OCI-LY7 (cell line): ENCODE results near the gene ZNF3. TPM values are rescaled to one million over a fixed set of nuclear protein-coding genes. Genes with fewer than 3 reads are reported as not detected.

Experiments
- BruUV-seq: library from RNA; stranded (reverse); fragments of 400-500 nt; replicated peaks from 2 replicates; lab custom pipeline; 2021; lab: Mats Ljungman, UMichigan
- CTCF ChIA-PET: fragments of 300-600 bp; sonication (Branson Sonifier 250); formaldehyde crosslinking; loops from one replicate; lab custom pipeline; 2022; ENCODE audit warnings: antibody characterized with exemption; ENCODE audit not compliant: unreplicated experiment; lab: Charles Lee
- POLR2A ChIA-PET: fragments of 300-600 bp; sonication (Branson Sonifier 250); formaldehyde crosslinking; loops from one replicate; lab custom pipeline; 2022; ENCODE audit warnings: antibody characterized with exemption; lab: Charles Lee
- DNase-seq: peaks from one replicate; pipeline ENCODE4 v3.0.0-alpha.2; 2015; ENCODE audit warnings: low spot score
- H2AFZ ChIP-seq: fragments of 200-600 bp; sonication (generic), shearing (Covaris generic); 2 replicates; pipeline ENCODE4 v1.6.1; 2014; ENCODE audit warnings: mild to moderate bottlenecking, antibody characterized with exemption, low read length, moderate library complexity
- H3K27ac ChIP-seq: fragments of 200-600 bp; sonication (generic); 2 replicates; pipeline ENCODE4 v1.5.1; 2014; ENCODE audit warnings: mixed run types, low read depth, mild to moderate bottlenecking, moderate library complexity, low read length, inconsistent platforms; ENCODE audit not compliant: poor library complexity, severe bottlenecking
- H3K36me3 ChIP-seq: fragments of 200-600 bp; sonication (generic); 2 replicates; pipeline ENCODE4 v1.6.1; 2014; ENCODE audit warnings: mild to moderate bottlenecking, antibody characterized with exemption, low read length, moderate library complexity, mixed read lengths; ENCODE audit not compliant: insufficient read depth
- H3K4me1 ChIP-seq: fragments of 200-600 bp; sonication (generic); 2 replicates; pipeline ENCODE4 v1.5.1; 2014; ENCODE audit warnings: mild to moderate bottlenecking, low read length; ENCODE audit not compliant: insufficient read depth, poor library complexity, severe bottlenecking
- H3K4me2 ChIP-seq: fragments of 200-600 bp; sonication (generic); 2 replicates; pipeline ENCODE4 v1.6.1; 2014; ENCODE audit warnings: mild to moderate bottlenecking, low read length
- H3K4me3 ChIP-seq: fragments of 200-600 bp; sonication (generic); 2 replicates; pipeline ENCODE4 v1.5.1; 2014; ENCODE audit warnings: mild to moderate bottlenecking, low read depth, low read length; ENCODE audit not compliant: poor library complexity, severe bottlenecking
- H3K79me2 ChIP-seq: fragments of 200-600 bp; sonication (generic); 2 replicates; pipeline ENCODE4 v1.6.1; 2016; ENCODE audit warnings: low read depth, mild to moderate bottlenecking, low read length, moderate library complexity, mixed read lengths; ENCODE audit not compliant: insufficient read depth
- H3K9me2 ChIP-seq: fragments of 200-600 bp; sonication (generic); 2 replicates; pipeline ENCODE4 v1.6.1; 2016; ENCODE audit warnings: mild to moderate bottlenecking, low read length, mixed read lengths; ENCODE audit not compliant: insufficient read depth
- H3K9me3 ChIP-seq: fragments of 200-600 bp; sonication (generic); 2 replicates; pipeline ENCODE4 v1.6.1; 2014; ENCODE audit warnings: mild to moderate bottlenecking, mixed run types, low read length, mixed read lengths
- H4K20me1 ChIP-seq: fragments of 200-600 bp; sonication (generic); 2 replicates; pipeline ENCODE4 v1.6.1; 2014; ENCODE audit warnings: mild to moderate bottlenecking, antibody characterized with exemption, low read length, moderate library complexity, mixed read lengths; ENCODE audit not compliant: insufficient read depth
- EZH2phosphoT487 ChIP-seq: fragments of 200-600 bp; sonication (generic); IDR thresholded peaks from 2 replicates; pipeline ENCODE4 v1.6.1; 2018; ENCODE audit warnings: low read depth, borderline replicate concordance, mild to moderate bottlenecking, mixed run types, antibody characterized with exemption, low read length, moderate library complexity, mixed read lengths
- intact Hi-C: fragments of 100-400 bp; cut with micrococcal nuclease; formaldehyde crosslinking; loops from one replicate; pipeline ENCODE4 v1.10.0; 2022; ENCODE audit not compliant: unreplicated experiment
- total RNA-seq, 2 experiments: library from RNA; depleted of rRNA in 1 of 2; stranded (reverse); fragments of >200 nt in 1 of 2; shearing (Covaris generic) in 1 of 2; gene quantifications; 2 replicates each; pipeline ENCODE4 v1.2.3, GENCODE V29; 2014 to 2022
- TF ChIP-seq, protein P1 (sequence below): fragments of 200-600 bp; sonication (generic); conservative IDR thresholded peaks from 2 replicates; pipeline ENCODE4 v1.5.1; 2014; ENCODE audit warnings: mild to moderate bottlenecking, antibody characterized with exemption, low read length, moderate library complexity, mixed read lengths

The ZNF3 gene
- total RNA-seq, 2 experiments from 2014 or later = 19.8 to 23.7 TPM

GRCh38 chr7:100093498-100093897, 12.0 kb upstream of the ZNF3 start:
- no TSS peak for BruUV-seq
- Histone ChIP-seq H3K4me3 (no peak overlapping the region), H2AFZ (no peak overlapping the region), H3K4me1 (peaks cover 16% of the 10 kb centered on the region), H3K79me2 (peaks cover 21% of the 10 kb centered on the region), H3K9me3 (no peaks in the 10 kb centered on the region), H3K9me2 (no peaks in the 10 kb centered on the region), H3K27ac (no peak overlapping the region), H4K20me1 (peaks cover 19% of the 10 kb centered on the region), H3K4me2 (no peak overlapping the region), H3K36me3 (peaks cover 83% of the 10 kb centered on the region)
- intact Hi-C loops = no loop called here
- CTCF ChIA-PET = no interaction called here
- TF ChIP-seq EZH2phosphoT487 = no peak
- TF ChIP-seq, protein P1, sequence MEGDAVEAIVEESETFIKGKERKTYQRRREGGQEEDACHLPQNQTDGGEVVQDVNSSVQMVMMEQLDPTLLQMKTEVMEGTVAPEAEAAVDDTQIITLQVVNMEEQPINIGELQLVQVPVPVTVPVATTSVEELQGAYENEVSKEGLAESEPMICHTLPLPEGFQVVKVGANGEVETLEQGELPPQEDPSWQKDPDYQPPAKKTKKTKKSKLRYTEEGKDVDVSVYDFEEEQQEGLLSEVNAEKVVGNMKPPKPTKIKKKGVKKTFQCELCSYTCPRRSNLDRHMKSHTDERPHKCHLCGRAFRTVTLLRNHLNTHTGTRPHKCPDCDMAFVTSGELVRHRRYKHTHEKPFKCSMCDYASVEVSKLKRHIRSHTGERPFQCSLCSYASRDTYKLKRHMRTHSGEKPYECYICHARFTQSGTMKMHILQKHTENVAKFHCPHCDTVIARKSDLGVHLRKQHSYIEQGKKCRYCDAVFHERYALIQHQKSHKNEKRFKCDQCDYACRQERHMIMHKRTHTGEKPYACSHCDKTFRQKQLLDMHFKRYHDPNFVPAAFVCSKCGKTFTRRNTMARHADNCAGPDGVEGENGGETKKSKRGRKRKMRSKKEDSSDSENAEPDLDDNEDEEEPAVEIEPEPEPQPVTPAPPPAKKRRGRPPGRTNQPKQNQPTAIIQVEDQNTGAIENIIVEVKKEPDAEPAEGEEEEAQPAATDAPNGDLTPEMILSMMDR = no peak
- no peak for DNase-seq
- POLR2A ChIA-PET = no interaction called here

DNA sequence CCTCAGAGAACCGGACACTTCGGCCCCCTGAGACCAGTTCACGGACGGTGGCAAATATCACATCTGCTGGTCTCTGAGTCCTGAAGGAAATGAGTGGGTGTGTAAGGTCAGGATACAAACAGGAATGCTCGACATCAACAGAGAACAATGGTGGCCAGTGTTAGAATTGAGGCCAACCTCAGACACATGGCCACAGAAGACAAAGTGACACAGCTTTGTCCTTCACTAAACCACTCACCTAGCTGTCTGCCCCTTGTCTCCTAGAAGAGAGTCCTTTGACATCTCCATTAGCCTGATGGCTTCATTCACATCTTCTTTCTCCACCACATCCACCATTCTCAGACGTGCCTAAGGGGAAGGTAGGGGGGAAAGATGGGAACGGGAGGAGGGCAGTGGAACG, 11.5 kb upstream of the ZNF3 start:
- H3K9me2 ChIP-seq = no peaks in the 10 kb centered on the region
- POLR2A ChIA-PET = no interaction called here
- H3K27ac ChIP-seq = no peak overlapping the region
- H3K79me2 ChIP-seq = peaks cover 19% of the 10 kb centered on the region; the same call in 1 of the 2 replicates
- BruUV-seq = TSS peak; percentile 69
- no peak overlapping the region for H2AFZ ChIP-seq
- H3K4me3 ChIP-seq = no peak overlapping the region
- no peak for DNase-seq
- CTCF ChIA-PET = no interaction called here
- peaks cover 21% of the 10 kb centered on the region for H3K4me1 ChIP-seq
- no peaks in the 10 kb centered on the region for H3K9me3 ChIP-seq
- TF ChIP-seq EZH2phosphoT487 = no peak
- TF ChIP-seq, protein P1 = no peak
- intact Hi-C loops = no loop called here
- H3K4me2 ChIP-seq = no peak overlapping the region
- H3K36me3 ChIP-seq = peaks cover 79% of the 10 kb centered on the region
- peaks cover 14% of the 10 kb centered on the region for H4K20me1 ChIP-seq

DNA sequence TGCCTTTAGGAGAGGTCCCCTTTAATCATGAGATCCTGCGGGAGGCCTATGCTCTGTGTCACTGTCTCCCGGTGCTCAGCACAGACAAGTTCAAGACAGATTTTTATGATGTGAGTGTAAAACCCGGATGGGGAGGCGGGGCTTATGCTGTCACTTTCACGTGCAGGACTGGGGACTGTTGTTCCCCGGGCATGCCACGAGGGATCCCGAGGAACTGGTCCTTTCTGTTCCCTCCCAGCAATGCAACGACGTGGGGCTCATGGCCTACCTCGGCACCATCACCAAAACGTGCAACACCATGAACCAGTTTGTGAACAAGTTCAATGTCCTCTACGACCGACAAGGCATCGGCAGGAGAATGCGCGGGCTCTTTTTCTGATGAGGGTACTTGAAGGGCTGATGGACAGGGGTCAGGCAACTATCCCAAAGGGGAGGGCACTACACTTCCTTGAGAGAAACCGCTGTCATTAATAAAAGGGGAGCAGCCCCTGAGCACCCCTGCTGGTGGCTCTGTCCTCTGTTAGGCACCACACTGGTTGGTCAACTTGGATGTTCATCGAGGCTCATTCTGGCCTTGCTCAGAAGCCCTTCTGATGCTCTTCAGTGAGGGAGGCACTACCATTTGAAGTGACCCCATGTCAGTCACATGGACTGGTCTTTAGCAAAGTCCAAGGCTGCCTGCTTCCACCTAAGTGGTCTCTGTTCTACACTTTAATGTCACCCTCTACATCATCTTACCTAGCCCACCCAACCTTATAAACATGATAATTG, 10.1 kb upstream of the ZNF3 start:
- intact Hi-C loops = no loop called here
- CTCF ChIA-PET = no interaction called here
- 0 out of 2 replicates have a peak, but pooled peaks cover 5% of the 10 kb centered on the region for H4K20me1 ChIP-seq
- no peak overlapping the region for H3K27ac ChIP-seq
- H3K4me2 ChIP-seq = no peak overlapping the region
- peaks cover 24% of the 10 kb centered on the region for H3K4me1 ChIP-seq
- no peak for TF ChIP-seq EZH2phosphoT487
- TF ChIP-seq, protein P1 = 0 out of 2 replicates have a peak, but pooled peaks have one; percentile 45
- no peak overlapping the region for H2AFZ ChIP-seq
- peaks cover 64% of the 10 kb centered on the region for H3K36me3 ChIP-seq
- no peaks in the 10 kb centered on the region for H3K9me2 ChIP-seq
- peaks cover 11% of the 10 kb centered on the region; the same call in 1 of the 2 replicates for H3K79me2 ChIP-seq
- peak; percentile 36 for DNase-seq
- POLR2A ChIA-PET = interaction anchor here (2.1 kb wide), 1 partner anchor 11 kb away, joined by 13 read pairs; the partner anchor contains the start of gene AP4M1
- H3K9me3 ChIP-seq = no peaks in the 10 kb centered on the region
- TSS peak; percentile 88 for BruUV-seq
- no peak overlapping the region for H3K4me3 ChIP-seq
